ENCODE data around the gene ANGPTL5. TPM values are rescaled to one million over a fixed set of nuclear protein-coding genes. Genes with fewer than 3 reads are reported as not detected.

The ANGPTL5 gene
- total RNA-seq (2014; rRNA removed; shearing (Covaris generic)), result not detected in 2 replicates

GRCh38 chr11:101916422-101916821, at the start of gene ANGPTL5:
ANGPTL5 (minus strand) TSS chr11:101916522; CDS start chr11:101907909, 8,613 bp downstream.

GRCh38 chr11:101914738-101915426, 1.4 kb downstream of the ANGPTL5 start, which contains the start of gene CEP126:
CEP126 (plus strand) TSS chr11:101915010; CDS start chr11:101915285, 275 bp downstream.

Other genes with a start within 250 kb of the ANGPTL5 start
- gene CEP126, start 1.5 kb downstream of the ANGPTL5 start, total RNA-seq (2014; rRNA removed; shearing (Covaris generic)), result 0.90 and 1.4 TPM in 2 replicates
- 1.4 and 4.1 TPM in 2 replicates for gene CFAP300, start 130.9 kb upstream of the ANGPTL5 start, total RNA-seq (2014; rRNA removed; shearing (Covaris generic))
- 78.1 and 87.2 TPM in 2 replicates for gene YAP1, start 193.9 kb upstream of the ANGPTL5 start, total RNA-seq (2014; rRNA removed; shearing (Covaris generic))

All from A375 (cell line).